Left lung (tissue), 10 donors: ENCODE results near the gene COL1A1. TPM values are rescaled to one million over a fixed set of nuclear protein-coding genes. Genes with fewer than 3 reads are reported as not detected.

Experiments
- ATAC-seq: fragments of 200-7000 bp; cut with Tn5 transposase; one replicate; pipeline ENCODE4 v1.9.1; 2020; ENCODE audit warnings: moderate library complexity
- DNase-seq, 4 donors: peaks; one replicate each; pipeline ENCODE4 v3.0.0-alpha.2; 2013 to 2020
- H3K27ac ChIP-seq, 2 donors: fragments of 200-600 bp; sonication (generic) in 1 of 2; one replicate each; pipeline versions ENCODE4 v1.5.0 to v1.8.0; 2020 to 2021
- H3K27me3 ChIP-seq, 2 donors: fragments of 200-600 bp; sonication (generic) in 1 of 2; one replicate each; pipeline versions ENCODE4 v1.5.0 to v1.8.0; 2020 to 2021
- H3K36me3 ChIP-seq, 2 donors: fragments of 200-600 bp; sonication (generic) in 1 of 2; one replicate each; pipeline versions ENCODE4 v1.5.0 to v1.8.0; 2020 to 2021
- H3K4me1 ChIP-seq, 2 donors: fragments of 200-600 bp; one replicate each; pipeline ENCODE4 v1.8.0; 2021
- H3K4me3 ChIP-seq, 2 donors: fragments of 200-600 bp; sonication (generic) in 1 of 2; one replicate each; pipeline versions ENCODE4 v1.5.0 to v1.8.0; 2020 to 2021; ENCODE audit warnings: mild to moderate bottlenecking in 1 of 2
- H3K9me3 ChIP-seq, 2 donors: fragments of 200-600 bp; sonication (generic) in 1 of 2; one replicate each; pipeline versions ENCODE4 v1.5.0 to v1.8.0; 2020 to 2021
- CTCF ChIP-seq, 2 donors: fragments of 200-600 bp; sonication (generic) in 1 of 2; IDR thresholded peaks; one replicate each; pipeline versions ENCODE4 v1.5.0 to v1.8.0; 2021; ENCODE audit warnings: antibody characterized with exemption in 2 of 2
- intact Hi-C, 2 donors: fragments of 100-400 bp; cut with DNase I; formaldehyde crosslinking; loops; one replicate each; pipeline versions ENCODE4 v1.11.2 to v1.14.2; 2022
- polyA plus RNA-seq, 6 donors: library from polyadenylated mRNA; unstranded; fragments of 120-200 nt; gene quantifications; one replicate each; pipeline ENCODE4 v1.2.1, GENCODE V29; 2013; ENCODE audit not compliant: insufficient read length in 6 of 6
- total RNA-seq, 2 donors: library from RNA; stranded (reverse); fragmentation: NEBNext Ultra II Directional; extraction: Animal tissue kit (Norgen Biotek cat#: 25700); gene quantifications; one replicate each; pipeline ENCODE4 v1.2.1, GENCODE V29; 2021
- donor health status: DM: no; HTN: yes; CAD: no.
- donor health status: DM: no; HTN: no; CAD: no.

Gene COL1A1
- total and polyA plus RNA-seq, 8 donors = 421 to 4,830 (median 675) TPM

GRCh38 chr17:50146230-50146926, 55.1 kb downstream of the COL1A1 start:
- Histone ChIP-seq H3K36me3 (peaks cover 0 to 40% of the 10 kb centered on the region in 2 donors), H3K27me3 (no peaks in the 10 kb centered on the region), H3K9me3 (no peaks in the 10 kb centered on the region), H3K4me3 (peak overlapping the region in 1 of 2 donors; percentile 98), H3K27ac (peak overlapping the region; percentile 89 to 92), H3K4me1 (peaks cover 29 to 74% of the 10 kb centered on the region in 2 donors)
- peak in 1 of 4 donors; percentile 50 for DNase-seq
- no peak for ATAC-seq
- intact Hi-C loops = no loop called here
- TF ChIP-seq CTCF (IDR thresholded peaks at IDR 0.05) = no peak

GRCh38 chr17:50145532-50146229, 55.8 kb downstream of the COL1A1 start:
- peaks cover 0 to 47% of the 10 kb centered on the region in 2 donors for H3K36me3 ChIP-seq
- H3K27ac ChIP-seq = peak overlapping the region in 1 of 2 donors; percentile 89
- ATAC-seq = no peak
- TF ChIP-seq CTCF (IDR thresholded peaks at IDR 0.05) = no peak
- no peaks in the 10 kb centered on the region for H3K9me3 ChIP-seq
- H3K27me3 ChIP-seq = no peaks in the 10 kb centered on the region
- intact Hi-C loops = no loop called here
- H3K4me3 ChIP-seq = peak overlapping the region in 1 of 2 donors; percentile 98
- DNase-seq = peak in 1 of 4 donors; percentile 55
- H3K4me1 ChIP-seq = peaks cover 33 to 81% of the 10 kb centered on the region in 2 donors

GRCh38 chr17:50144845-50145531, 56.4 kb downstream of the COL1A1 start:
- peaks cover 0 to 54% of the 10 kb centered on the region in 2 donors for H3K36me3 ChIP-seq
- no peaks in the 10 kb centered on the region for H3K9me3 ChIP-seq
- no peak overlapping the region for H3K4me3 ChIP-seq
- TF ChIP-seq CTCF (IDR thresholded peaks at IDR 0.05) = no peak
- H3K27ac ChIP-seq = no peak overlapping the region
- peak in 1 of 4 donors; percentile 57 for DNase-seq
- H3K4me1 ChIP-seq = peaks cover 37 to 88% of the 10 kb centered on the region in 2 donors
- intact Hi-C loops = no loop called here
- no peak for ATAC-seq
- H3K27me3 ChIP-seq = no peaks in the 10 kb centered on the region

- ATAC-seq = no peak
- intact Hi-C loops = no loop called here
Measured at GRCh38 chr17:50144355-50144754, 57.1 kb downstream of the COL1A1 start.

More at GRCh38 chr17:50144355-50144754, 57.1 kb downstream of the COL1A1 start:
- Histone ChIP-seq H3K36me3 (peaks cover 0 to 60% of the 10 kb centered on the region in 2 donors), H3K9me3 (no peaks in the 10 kb centered on the region), H3K27me3 (no peaks in the 10 kb centered on the region), H3K4me1 (peaks cover 37 to 95% of the 10 kb centered on the region in 2 donors), H3K27ac (no peak overlapping the region), H3K4me3 (no peak overlapping the region)
- TF ChIP-seq CTCF (IDR thresholded peaks at IDR 0.05) = no peak
- no peak for DNase-seq
